Right kidney (tissue), 1 donor: Measurements from ENCODE around the gene LHFPL3.

Source experiments
- DNase-seq: peaks from one replicate; pipeline ENCODE4 v3.0.0-alpha.2; 2016

The LHFPL3 gene

GRCh38 chr7:104850374-104850773, 522.0 kb downstream of the LHFPL3 start:
- DNase-seq: no peak

- DNase-seq: no peak
Observed at GRCh38 chr7:104851268-104851667, 522.9 kb downstream of the LHFPL3 start.

- DNase-seq: no peak
Observed at GRCh38 chr7:104852386-104852785, 524.0 kb downstream of the LHFPL3 start.

- DNase-seq: no peak
Observed at GRCh38 chr7:104855861-104856260, 527.5 kb downstream of the LHFPL3 start.

GRCh38 chr7:104857458-104858425, 529.3 kb downstream of the LHFPL3 start:
- DNase-seq: no peak

- no peak for DNase-seq
Observed at GRCh38 chr7:104859754-104860426, 531.5 kb downstream of the LHFPL3 start.

- no peak for DNase-seq
Observed at GRCh38 chr7:104861729-104862390, 533.5 kb downstream of the LHFPL3 start.

- no peak for DNase-seq
Observed at GRCh38 chr7:104862719-104863118, 534.3 kb downstream of the LHFPL3 start.

GRCh38 chr7:104873401-104873800, 545.0 kb downstream of the LHFPL3 start:
- no peak for DNase-seq

GRCh38 chr7:104878577-104878976, 550.2 kb downstream of the LHFPL3 start:
- no peak for DNase-seq

GRCh38 chr7:104883248-104883717, 554.9 kb downstream of the LHFPL3 start:
- DNase-seq: no peak

- DNase-seq: peak; percentile 72
Observed at GRCh38 chr7:104883718-104884452, 555.5 kb downstream of the LHFPL3 start.

GRCh38 chr7:104886651-104887050, 558.2 kb downstream of the LHFPL3 start:
- DNase-seq: no peak

GRCh38 chr7:104890216-104890615, 561.8 kb downstream of the LHFPL3 start:
- DNase-seq: no peak

- no peak for DNase-seq
Observed at GRCh38 chr7:104891949-104892348, 563.5 kb downstream of the LHFPL3 start.

GRCh38 chr7:104894314-104894713, 565.9 kb downstream of the LHFPL3 start:
- no peak for DNase-seq

- no peak for DNase-seq
Observed at GRCh38 chr7:104894726-104895521, 566.5 kb downstream of the LHFPL3 start.

GRCh38 chr7:104895522-104896236, 567.3 kb downstream of the LHFPL3 start:
- no peak for DNase-seq

- no peak for DNase-seq
Observed at GRCh38 chr7:104898434-104898833, 570.0 kb downstream of the LHFPL3 start.

- DNase-seq: no peak
Observed at GRCh38 chr7:104900525-104901239, 572.3 kb downstream of the LHFPL3 start.
